Panc1 (cell line): ENCODE results near the gene SNAP47. TPM values are rescaled to one million over a fixed set of nuclear protein-coding genes. Genes with fewer than 3 reads are reported as not detected.

Experiments used
- ATAC-seq: fragments of 200-7000 bp; cut with Tn5 transposase; 2 replicates; pipeline ENCODE4 v1.9.1; 2020; ENCODE audit warnings: mild to moderate bottlenecking, moderate library complexity
- BruUV-seq: library from RNA; stranded (reverse); fragments of 400-500 nt; replicated peaks from 2 replicates; lab custom pipeline; 2021; lab: Mats Ljungman, UMichigan
- CTCF ChIA-PET: fragments of 300-600 bp; sonication (Branson Sonifier 250); formaldehyde crosslinking; loops from one replicate; lab custom pipeline; 2022; ENCODE audit warnings: antibody characterized with exemption; lab: Charles Lee
- POLR2A ChIA-PET: fragments of 300-600 bp; sonication (Branson Sonifier 250); formaldehyde crosslinking; loops from one replicate; lab custom pipeline; 2022; ENCODE audit warnings: antibody characterized with exemption; lab: Charles Lee
- DNase-seq: peaks from one replicate; pipeline ENCODE4 v3.0.0-alpha.2; 2010; ENCODE audit warnings: low read depth, low spot score
- H3K27ac ChIP-seq: 2 replicates; pipeline ENCODE4 v1.5.1; 2011; ENCODE audit warnings: mild to moderate bottlenecking, low read length, inconsistent platforms
- H3K27me3 ChIP-seq: fragments of 200-500 bp; sonication (Bioruptor generic); 2 replicates; pipeline ENCODE4 v1.6.0; 2014; ENCODE audit warnings: low read length, inconsistent platforms; ENCODE audit not compliant: control insufficient read depth, insufficient read depth
- H3K36me3 ChIP-seq: fragments of 200-500 bp; sonication (Bioruptor generic); 2 replicates; pipeline ENCODE4 v1.5.1; 2014; ENCODE audit warnings: inconsistent platforms, mild to moderate bottlenecking, low read length, moderate library complexity; ENCODE audit not compliant: control insufficient read depth, insufficient read depth
- H3K4me1 ChIP-seq: 2 replicates; pipeline ENCODE4 v1.5.1; 2011; ENCODE audit warnings: inconsistent platforms, mild to moderate bottlenecking, low read length, moderate library complexity; ENCODE audit not compliant: control insufficient read depth, insufficient read depth
- H3K4me3 ChIP-seq, 2 experiments: 2 replicates each; pipeline ENCODE4 v1.5.1; 2011 to 2012; ENCODE audit warnings: low read depth in 2 of 2, low read length in 2 of 2, mild to moderate bottlenecking in 2 of 2, inconsistent platforms in 1 of 2, moderate library complexity in 1 of 2
- H3K9me3 ChIP-seq: fragments of 200-500 bp; sonication (Bioruptor generic); 2 replicates; pipeline ENCODE4 v1.5.1; 2014; ENCODE audit warnings: low read depth, mild to moderate bottlenecking, inconsistent platforms, low read length, moderate library complexity; ENCODE audit not compliant: control insufficient read depth, insufficient read depth
- CTCF ChIP-seq: fragments of 450-650 bp; IDR thresholded peaks from 2 replicates; pipeline ENCODE4 v1.5.1; 2017; ENCODE audit warnings: mild to moderate bottlenecking
- POLR2AphosphoS5 ChIP-seq: IDR thresholded peaks from 2 replicates; pipeline ENCODE4 v1.6.1; 2012; ENCODE audit warnings: mild to moderate bottlenecking, low read depth, low read length, moderate library complexity
- REST ChIP-seq, 2 experiments: IDR thresholded peaks; 2 replicates each; pipeline ENCODE4 v1.6.1; 2011 to 2012; ENCODE audit warnings: low read depth in 2 of 2, control low read depth in 1 of 2, low read length in 1 of 2, mild to moderate bottlenecking in 1 of 2, moderate library complexity in 1 of 2; ENCODE audit not compliant: insufficient read depth in 1 of 2
- SIN3A ChIP-seq: IDR thresholded peaks from 2 replicates; pipeline ENCODE4 v1.6.1; 2012; ENCODE audit warnings: low read depth, mild to moderate bottlenecking, low read length, moderate library complexity, borderline replicate concordance; ENCODE audit not compliant: insufficient read depth
- TCF7L2 ChIP-seq: IDR thresholded peaks from 2 replicates; pipeline ENCODE4 v1.6.1; 2011; ENCODE audit warnings: mild to moderate bottlenecking, low read depth, low read length, inconsistent platforms
- in situ Hi-C: cut with HindIII; loops from 2 replicates; pipeline ENCODE4 v1.10.0; 2016; ENCODE audit warnings: low sequenced_read_pairs, low pct_unique_long_range_greater_than_20kb
- intact Hi-C: fragments of 100-400 bp; cut with micrococcal nuclease; formaldehyde crosslinking; loops from one replicate; pipeline ENCODE4 v1.10.0; 2022; ENCODE audit not compliant: unreplicated experiment
- total RNA-seq: library from RNA; stranded (reverse); gene quantifications from one replicate; pipeline ENCODE4 v1.2.1, GENCODE V29; 2021; ENCODE audit not compliant: unreplicated experiment

The SNAP47 gene
- total RNA-seq, 1 experiment from 2014 or later, result 55.6 TPM

- Histone ChIP-seq H3K4me1 (no peaks in the 10 kb centered on the region), H3K9me3 (peaks cover 3% of the 10 kb centered on the region; the same call in 1 of the 2 replicates), H3K36me3 (no peaks in the 10 kb centered on the region), H3K4me3 (no peak overlapping the region), H3K27ac (no peak overlapping the region), H3K27me3 (no peaks in the 10 kb centered on the region)
- ATAC-seq, result no peak
- no TSS peak for BruUV-seq
- intact Hi-C loops, result no loop called here
- DNase-seq, result no peak
- TF ChIP-seq SIN3A, result no peak
- TF ChIP-seq TCF7L2, result no peak
- TF ChIP-seq POLR2AphosphoS5, result no peak
- TF ChIP-seq CTCF, result no peak
- no peak for TF ChIP-seq REST (IDR thresholded peaks at IDR 0.05; ENCODE audit: insufficient read depth in 1 of 2, low read depth in 2 of 2, low read length in 1 of 2)
- ChIA-PET POLR2A (no interaction called here), CTCF (no interaction called here)
- in situ Hi-C loops, result no loop called here
These were observed 16.3 kb upstream of the SNAP47 start for GRCh38 chr1:227718932-227719331.

DNA sequence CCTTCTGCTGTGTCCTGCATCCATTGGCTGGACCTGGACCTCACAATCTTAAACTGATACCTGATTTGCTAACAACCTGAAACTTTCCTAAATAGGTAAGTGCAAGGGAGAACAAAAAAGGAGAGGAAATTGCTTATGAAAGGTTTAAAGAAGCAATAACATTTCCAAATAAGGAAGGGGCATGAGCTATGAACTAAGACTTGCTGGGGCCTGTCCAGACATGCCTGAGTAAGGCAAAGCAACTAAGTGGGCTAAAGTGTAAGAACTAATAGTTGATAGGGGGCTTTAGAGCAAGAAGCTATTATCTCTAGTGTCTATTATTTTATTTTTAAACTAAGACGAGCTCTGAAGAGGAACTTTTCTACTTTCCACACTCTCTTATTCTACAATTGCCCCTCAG lies 11.8 kb upstream of the SNAP47 start:
- no peak for TF ChIP-seq POLR2AphosphoS5
- TF ChIP-seq REST (IDR thresholded peaks at IDR 0.05; ENCODE audit: insufficient read depth in 1 of 2, low read depth in 2 of 2, low read length in 1 of 2), result no peak
- no peak for TF ChIP-seq TCF7L2
- no peak for TF ChIP-seq CTCF
- no peak for TF ChIP-seq SIN3A
- Histone ChIP-seq H3K27me3 (no peaks in the 10 kb centered on the region), H3K4me1 (peaks cover 4% of the 10 kb centered on the region; the same call in 1 of the 2 replicates), H3K36me3 (no peaks in the 10 kb centered on the region), H3K4me3 (no peak overlapping the region), H3K9me3 (peaks cover 3% of the 10 kb centered on the region; the same call in 1 of the 2 replicates), H3K27ac (no peak overlapping the region)
- POLR2A ChIA-PET, result no interaction called here
- in situ Hi-C loops, result no loop called here
- DNase-seq (no peak), ATAC-seq (no peak)
- CTCF ChIA-PET, result no interaction called here
- BruUV-seq, result no TSS peak
- intact Hi-C loops, result no loop called here
